ENCODE data around the gene VSTM2B.

DNA sequence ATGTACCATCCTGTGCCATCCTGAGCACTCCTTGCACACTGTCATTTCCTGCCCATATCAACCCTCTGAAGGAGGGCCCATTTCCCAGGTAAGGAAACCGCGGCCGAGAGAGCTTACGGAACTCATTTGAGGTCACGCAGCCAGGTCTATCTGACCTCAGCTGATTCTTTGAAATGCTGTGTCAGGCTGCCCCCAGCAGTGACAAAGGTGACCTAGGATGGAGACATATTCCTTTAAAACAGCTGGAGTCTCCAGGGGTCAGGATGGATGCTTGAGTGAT lies 42.2 kb upstream of the VSTM2B start:
- no peak for TF ChIP-seq CTCF (IDR thresholded peaks at IDR 0.05; ENCODE audit: low read length)
- TF ChIP-seq EZH2 (optimal IDR thresholded peaks at IDR 0.05; ENCODE audit: low read depth, low read length), result no peak
